ENCODE results near the gene CMYA5.

The CMYA5 gene

GRCh38 chr5:79728396-79728795, 38.8 kb downstream of the CMYA5 start:
- Histone ChIP-seq H3K36me3 (ENCODE audit: control insufficient read depth in 2 of 2, insufficient read depth in 2 of 2, low read length in 2 of 2) (peaks cover 0 to 3% of the 10 kb centered on the region in 2 donors), H3K9me3 (ENCODE audit: control insufficient read depth in 2 of 2, low read length in 2 of 2) (peaks cover 0 to 5% of the 10 kb centered on the region in 2 donors), H3K27ac (ENCODE audit: low read length) (no peak overlapping the region), H3K4me1 (ENCODE audit: control insufficient read depth, insufficient read depth, low read length) (no peaks in the 10 kb centered on the region), H3K9ac (ENCODE audit: low read length in 2 of 2) (no peak overlapping the region), H3K27me3 (ENCODE audit: control insufficient read depth in 1 of 2, insufficient read depth in 2 of 2, low read length in 2 of 2) (no peaks in the 10 kb centered on the region), H3K4me3 (ENCODE audit: low read length in 2 of 2) (no peak overlapping the region)

GRCh38 chr5:79729679-79730078, 40.0 kb downstream of the CMYA5 start:
- Histone ChIP-seq H3K27me3 (ENCODE audit: control insufficient read depth in 1 of 2, insufficient read depth in 2 of 2, low read length in 2 of 2) (no peaks in the 10 kb centered on the region), H3K36me3 (ENCODE audit: control insufficient read depth in 2 of 2, insufficient read depth in 2 of 2, low read length in 2 of 2) (peaks cover 0 to 3% of the 10 kb centered on the region in 2 donors), H3K4me1 (ENCODE audit: control insufficient read depth, insufficient read depth, low read length) (no peaks in the 10 kb centered on the region), H3K9ac (ENCODE audit: low read length in 2 of 2) (no peak overlapping the region), H3K27ac (ENCODE audit: low read length) (no peak overlapping the region), H3K9me3 (ENCODE audit: control insufficient read depth in 2 of 2, low read length in 2 of 2) (peaks cover 0 to 5% of the 10 kb centered on the region in 2 donors), H3K4me3 (ENCODE audit: low read length in 2 of 2) (no peak overlapping the region)

- H3K27me3 ChIP-seq (ENCODE audit: control insufficient read depth in 1 of 2, insufficient read depth in 2 of 2, low read length in 2 of 2) = no peaks in the 10 kb centered on the region
- H3K9ac ChIP-seq (ENCODE audit: low read length in 2 of 2) = no peak overlapping the region
- H3K4me1 ChIP-seq (ENCODE audit: control insufficient read depth, insufficient read depth, low read length) = no peaks in the 10 kb centered on the region
- no peak overlapping the region for H3K4me3 ChIP-seq (ENCODE audit: low read length in 2 of 2)
- H3K36me3 ChIP-seq (ENCODE audit: control insufficient read depth in 2 of 2, insufficient read depth in 2 of 2, low read length in 2 of 2) = peaks cover 0 to 3% of the 10 kb centered on the region in 2 donors
- no peak overlapping the region for H3K27ac ChIP-seq (ENCODE audit: low read length)
- H3K9me3 ChIP-seq (ENCODE audit: control insufficient read depth in 2 of 2, low read length in 2 of 2) = peaks cover 0 to 5% of the 10 kb centered on the region in 2 donors
Observed at GRCh38 chr5:79730564-79730963, 40.9 kb downstream of the CMYA5 start.

GRCh38 chr5:79731775-79732174, 42.1 kb downstream of the CMYA5 start:
- Histone ChIP-seq H3K27ac (ENCODE audit: low read length) (no peak overlapping the region), H3K4me3 (ENCODE audit: low read length in 2 of 2) (no peak overlapping the region), H3K9ac (ENCODE audit: low read length in 2 of 2) (no peak overlapping the region), H3K27me3 (ENCODE audit: control insufficient read depth in 1 of 2, insufficient read depth in 2 of 2, low read length in 2 of 2) (no peaks in the 10 kb centered on the region), H3K36me3 (ENCODE audit: control insufficient read depth in 2 of 2, insufficient read depth in 2 of 2, low read length in 2 of 2) (peaks cover 0 to 3% of the 10 kb centered on the region in 2 donors), H3K9me3 (ENCODE audit: control insufficient read depth in 2 of 2, low read length in 2 of 2) (peaks cover 0 to 5% of the 10 kb centered on the region in 2 donors), H3K4me1 (ENCODE audit: control insufficient read depth, insufficient read depth, low read length) (no peaks in the 10 kb centered on the region)

- Histone ChIP-seq H3K9ac (ENCODE audit: low read length in 2 of 2) (no peak overlapping the region), H3K27ac (ENCODE audit: low read length) (no peak overlapping the region), H3K36me3 (ENCODE audit: control insufficient read depth in 2 of 2, insufficient read depth in 2 of 2, low read length in 2 of 2) (no peaks in the 10 kb centered on the region), H3K27me3 (ENCODE audit: control insufficient read depth in 1 of 2, insufficient read depth in 2 of 2, low read length in 2 of 2) (no peaks in the 10 kb centered on the region), H3K4me3 (ENCODE audit: low read length in 2 of 2) (no peak overlapping the region), H3K4me1 (ENCODE audit: control insufficient read depth, insufficient read depth, low read length) (no peaks in the 10 kb centered on the region), H3K9me3 (ENCODE audit: control insufficient read depth in 2 of 2, low read length in 2 of 2) (no peaks in the 10 kb centered on the region)
Observed at GRCh38 chr5:79736528-79737514, 47.2 kb downstream of the CMYA5 start.

- H3K4me1 ChIP-seq (ENCODE audit: control insufficient read depth, insufficient read depth, low read length) = no peaks in the 10 kb centered on the region
- H3K27me3 ChIP-seq (ENCODE audit: control insufficient read depth in 1 of 2, insufficient read depth in 2 of 2, low read length in 2 of 2) = no peaks in the 10 kb centered on the region
- H3K27ac ChIP-seq (ENCODE audit: low read length) = no peak overlapping the region
- H3K9me3 ChIP-seq (ENCODE audit: control insufficient read depth in 2 of 2, low read length in 2 of 2) = no peaks in the 10 kb centered on the region
- no peaks in the 10 kb centered on the region for H3K36me3 ChIP-seq (ENCODE audit: control insufficient read depth in 2 of 2, insufficient read depth in 2 of 2, low read length in 2 of 2)
- H3K9ac ChIP-seq (ENCODE audit: low read length in 2 of 2) = no peak overlapping the region
- no peak overlapping the region for H3K4me3 ChIP-seq (ENCODE audit: low read length in 2 of 2)
Observed at GRCh38 chr5:79738349-79738748, 48.7 kb downstream of the CMYA5 start.

GRCh38 chr5:79742549-79743136, 53.0 kb downstream of the CMYA5 start:
- H3K36me3 ChIP-seq (ENCODE audit: control insufficient read depth in 2 of 2, insufficient read depth in 2 of 2, low read length in 2 of 2) = peaks cover 0 to 2% of the 10 kb centered on the region in 2 donors
- no peak overlapping the region for H3K4me3 ChIP-seq (ENCODE audit: low read length in 2 of 2)
- no peaks in the 10 kb centered on the region for H3K27me3 ChIP-seq (ENCODE audit: control insufficient read depth in 1 of 2, insufficient read depth in 2 of 2, low read length in 2 of 2)
- no peaks in the 10 kb centered on the region for H3K4me1 ChIP-seq (ENCODE audit: control insufficient read depth, insufficient read depth, low read length)
- no peak overlapping the region for H3K9ac ChIP-seq (ENCODE audit: low read length in 2 of 2)
- H3K27ac ChIP-seq (ENCODE audit: low read length) = no peak overlapping the region
- no peaks in the 10 kb centered on the region for H3K9me3 ChIP-seq (ENCODE audit: control insufficient read depth in 2 of 2, low read length in 2 of 2)

GRCh38 chr5:79743846-79744605, 54.4 kb downstream of the CMYA5 start:
- H3K27me3 ChIP-seq (ENCODE audit: control insufficient read depth in 1 of 2, insufficient read depth in 2 of 2, low read length in 2 of 2) = no peaks in the 10 kb centered on the region
- no peaks in the 10 kb centered on the region for H3K4me1 ChIP-seq (ENCODE audit: control insufficient read depth, insufficient read depth, low read length)
- no peaks in the 10 kb centered on the region for H3K9me3 ChIP-seq (ENCODE audit: control insufficient read depth in 2 of 2, low read length in 2 of 2)
- H3K27ac ChIP-seq (ENCODE audit: low read length) = no peak overlapping the region
- no peak overlapping the region for H3K9ac ChIP-seq (ENCODE audit: low read length in 2 of 2)
- H3K4me3 ChIP-seq (ENCODE audit: low read length in 2 of 2) = no peak overlapping the region
- H3K36me3 ChIP-seq (ENCODE audit: control insufficient read depth in 2 of 2, insufficient read depth in 2 of 2, low read length in 2 of 2) = peaks cover 0 to 2% of the 10 kb centered on the region in 2 donors

GRCh38 chr5:79745255-79745654, 55.6 kb downstream of the CMYA5 start:
- no peaks in the 10 kb centered on the region for H3K27me3 ChIP-seq (ENCODE audit: control insufficient read depth in 1 of 2, insufficient read depth in 2 of 2, low read length in 2 of 2)
- no peak overlapping the region for H3K27ac ChIP-seq (ENCODE audit: low read length)
- H3K9ac ChIP-seq (ENCODE audit: low read length in 2 of 2) = no peak overlapping the region
- peaks cover 0 to 2% of the 10 kb centered on the region in 2 donors for H3K36me3 ChIP-seq (ENCODE audit: control insufficient read depth in 2 of 2, insufficient read depth in 2 of 2, low read length in 2 of 2)
- no peaks in the 10 kb centered on the region for H3K9me3 ChIP-seq (ENCODE audit: control insufficient read depth in 2 of 2, low read length in 2 of 2)
- H3K4me1 ChIP-seq (ENCODE audit: control insufficient read depth, insufficient read depth, low read length) = no peaks in the 10 kb centered on the region
- H3K4me3 ChIP-seq (ENCODE audit: low read length in 2 of 2) = no peak overlapping the region

- peaks cover 0 to 2% of the 10 kb centered on the region in 2 donors for H3K36me3 ChIP-seq (ENCODE audit: control insufficient read depth in 2 of 2, insufficient read depth in 2 of 2, low read length in 2 of 2)
Observed at GRCh38 chr5:79746642-79747569, 57.3 kb downstream of the CMYA5 start.

More at GRCh38 chr5:79746642-79747569, 57.3 kb downstream of the CMYA5 start:
- no peaks in the 10 kb centered on the region for H3K4me1 ChIP-seq (ENCODE audit: control insufficient read depth, insufficient read depth, low read length)
- no peak overlapping the region for H3K27ac ChIP-seq (ENCODE audit: low read length)
- H3K27me3 ChIP-seq (ENCODE audit: control insufficient read depth in 1 of 2, insufficient read depth in 2 of 2, low read length in 2 of 2) = no peaks in the 10 kb centered on the region
- no peak overlapping the region for H3K9ac ChIP-seq (ENCODE audit: low read length in 2 of 2)
- no peaks in the 10 kb centered on the region for H3K9me3 ChIP-seq (ENCODE audit: control insufficient read depth in 2 of 2, low read length in 2 of 2)
- no peak overlapping the region for H3K4me3 ChIP-seq (ENCODE audit: low read length in 2 of 2)

Measured in stomach smooth muscle (tissue), 2 donors.